HG02763 (cell line): ENCODE data around the gene ARHGEF16.

ENCODE experiments used
- ATAC-seq: cut with Tn5 transposase; IDR thresholded peaks from one replicate; pipeline ENCODE4 v1.9.1; 2021; ENCODE audit warnings: mild to moderate bottlenecking, moderate library complexity; ENCODE audit not compliant: unreplicated experiment

The ARHGEF16 gene

GRCh38 chr1:3436451-3436850 is 18.0 kb upstream of the ARHGEF16 start:
- no peak for ATAC-seq

- no peak for ATAC-seq
Observed at GRCh38 chr1:3436901-3437300, 17.6 kb upstream of the ARHGEF16 start.

- ATAC-seq, result no peak
Observed at GRCh38 chr1:3438661-3439180, 15.7 kb upstream of the ARHGEF16 start.

GRCh38 chr1:3439346-3440299 is 14.8 kb upstream of the ARHGEF16 start:
- no peak for ATAC-seq

GRCh38 chr1:3440300-3440681 is 14.2 kb upstream of the ARHGEF16 start:
- no peak for ATAC-seq

GRCh38 chr1:3440711-3441409 is 13.6 kb upstream of the ARHGEF16 start:
- ATAC-seq, result no peak

- no peak for ATAC-seq
Observed at GRCh38 chr1:3441410-3441847, 13.0 kb upstream of the ARHGEF16 start.

- ATAC-seq, result no peak
Observed at GRCh38 chr1:3441880-3442279, 12.6 kb upstream of the ARHGEF16 start.

GRCh38 chr1:3442331-3442730 is 12.1 kb upstream of the ARHGEF16 start:
- ATAC-seq, result no peak

- ATAC-seq, result no peak
Observed at GRCh38 chr1:3442901-3443300, 11.6 kb upstream of the ARHGEF16 start.

GRCh38 chr1:3443807-3444206 is 10.7 kb upstream of the ARHGEF16 start:
- no peak for ATAC-seq

- no peak for ATAC-seq
Observed at GRCh38 chr1:3444298-3444697, 10.2 kb upstream of the ARHGEF16 start.

GRCh38 chr1:3444736-3445135 is 9.7 kb upstream of the ARHGEF16 start:
- no peak for ATAC-seq

GRCh38 chr1:3450202-3450863 is 4.1 kb upstream of the ARHGEF16 start:
- no peak for ATAC-seq

- no peak for ATAC-seq
Observed at GRCh38 chr1:3450983-3451382, 3.5 kb upstream of the ARHGEF16 start.

GRCh38 chr1:3451994-3452865 is 2.2 kb upstream of the ARHGEF16 start:
- ATAC-seq, result no peak

GRCh38 chr1:3452866-3453175 is 1.6 kb upstream of the ARHGEF16 start:
- no peak for ATAC-seq

- no peak for ATAC-seq
Observed at GRCh38 chr1:3453203-3453761, 1.2 kb upstream of the ARHGEF16 start.

- no peak for ATAC-seq
Observed at GRCh38 chr1:3454811-3455618, 550 bp downstream of the ARHGEF16 start.
